Endothelial cell of umbilical vein (primary cell): ENCODE measurements around the gene GNB1. TPM values are rescaled to one million over a fixed set of nuclear protein-coding genes. Genes with fewer than 3 reads are reported as not detected.

Experiments used
- BruUV-seq: library from RNA; stranded (reverse); fragments of 400-500 nt; replicated peaks from 2 replicates; lab custom pipeline; 2021; lab: Mats Ljungman, UMichigan
- CTCF ChIA-PET: fragments of 300-600, 350-600 bp; sonication (Branson Sonifier 250); formaldehyde crosslinking; loops from one replicate; lab custom pipeline; 2021; ENCODE audit warnings: antibody characterized with exemption, inconsistent platforms; lab: Charles Lee
- POLR2A ChIA-PET: fragments of 300-600, 350-600 bp; sonication (Branson Sonifier 250); formaldehyde crosslinking; loops from one replicate; lab custom pipeline; 2021; ENCODE audit warnings: antibody characterized with exemption, inconsistent platforms; lab: Charles Lee
- DNase-seq: peaks from one replicate; pipeline ENCODE4 v3.0.0-alpha.2; 2011; ENCODE audit warnings: low read depth, low spot score
- FAIRE-seq: peaks from 2 replicates; lab custom pipeline; 2011; peaks lifted over from hg19 to GRCh38; lab: Jason Lieb, UNC
- H2AFZ ChIP-seq: 2 replicates; pipeline ENCODE4 v1.6.0; 2012; ENCODE audit warnings: low read depth, low read length, control low read depth, inconsistent platforms
- H3K27ac ChIP-seq: 2 replicates; pipeline ENCODE4 v1.5.1; 2011; ENCODE audit warnings: low read depth, mild to moderate bottlenecking, control low read depth, low read length, moderate library complexity; ENCODE audit not compliant: insufficient read depth
- H3K27me3 ChIP-seq, 2 experiments: 2 replicates each; pipeline versions ENCODE4 v1.6.0 to v1.6.1; 2011; ENCODE audit warnings: low read length in 2 of 2, mixed read lengths in 1 of 2; ENCODE audit not compliant: control insufficient read depth in 2 of 2, insufficient read depth in 2 of 2
- H3K36me3 ChIP-seq, 2 experiments: 2 replicates in 1 of 2; 3 replicates in 1 of 2; pipeline ENCODE4 v1.5.1; 2011; ENCODE audit warnings: low read length in 2 of 2, mild to moderate bottlenecking in 1 of 2, moderate library complexity in 1 of 2; ENCODE audit not compliant: control insufficient read depth in 2 of 2, insufficient read depth in 2 of 2; ENCODE audit errors: extremely low read depth in 1 of 2
- H3K4me1 ChIP-seq: 3 replicates; pipeline ENCODE4 v1.5.1; 2011; ENCODE audit warnings: mild to moderate bottlenecking, low read length; ENCODE audit not compliant: control insufficient read depth, insufficient read depth; ENCODE audit errors: extremely low read depth
- H3K4me2 ChIP-seq: 2 replicates; pipeline ENCODE4 v1.6.1; 2011; ENCODE audit warnings: low read length, control low read depth, mixed read lengths; ENCODE audit not compliant: insufficient read depth
- H3K4me3 ChIP-seq, 3 experiments: fragments of 200-600 bp in 1 of 3; sonication (generic), shearing (Covaris generic) in 1 of 3; replicated peaks in 1 of 3; 2 replicates each; pipeline ENCODE4 v1.5.1; 2011 to 2016; ENCODE audit warnings: control low read depth in 3 of 3, low read length in 3 of 3, mild to moderate bottlenecking in 2 of 3, inconsistent platforms in 1 of 3, low read depth in 1 of 3, moderate library complexity in 1 of 3; ENCODE audit not compliant: insufficient read depth in 1 of 3
- H3K79me2 ChIP-seq: 2 replicates; pipeline ENCODE4 v1.6.0; 2012; ENCODE audit warnings: low read length, inconsistent platforms; ENCODE audit not compliant: control insufficient read depth, insufficient read depth
- H3K9ac ChIP-seq: replicated peaks from 2 replicates; pipeline ENCODE3; 2011; ENCODE audit warnings: low read length, control low read depth; ENCODE audit not compliant: insufficient read depth; ENCODE audit errors: extremely low read depth
- H3K9me1 ChIP-seq: replicated peaks from 3 replicates; pipeline ENCODE4 v1.6.0; 2011; ENCODE audit warnings: mild to moderate bottlenecking, low read length; ENCODE audit not compliant: control insufficient read depth, insufficient read depth; ENCODE audit errors: extremely low read depth
- H3K9me3 ChIP-seq: replicated peaks from 2 replicates; pipeline ENCODE4 v1.5.1; 2012; ENCODE audit warnings: low read length, inconsistent platforms; ENCODE audit not compliant: control insufficient read depth, insufficient read depth
- H4K20me1 ChIP-seq: replicated peaks from 2 replicates; pipeline ENCODE3; 2011; ENCODE audit warnings: mild to moderate bottlenecking, low read length; ENCODE audit not compliant: control insufficient read depth, insufficient read depth; ENCODE audit errors: extremely low read depth
- EZH2 ChIP-seq: IDR thresholded peaks from 2 replicates; pipeline ENCODE4 v1.6.1; 2012; ENCODE audit warnings: borderline replicate concordance, low read depth, mild to moderate bottlenecking, moderate library complexity, low read length, inconsistent platforms; ENCODE audit not compliant: severe bottlenecking
- FOS ChIP-seq: IDR thresholded peaks from 2 replicates; pipeline ENCODE4 v1.6.1; 2011; ENCODE audit warnings: mild to moderate bottlenecking, low read length, moderate library complexity, borderline replicate concordance; ENCODE audit not compliant: insufficient read depth
- JUN ChIP-seq: IDR thresholded peaks from 2 replicates; pipeline ENCODE4 v1.6.1; 2011; ENCODE audit warnings: borderline replicate concordance, low read depth; ENCODE audit not compliant: insufficient read length, insufficient read depth
- MAX ChIP-seq: IDR thresholded peaks from 2 replicates; pipeline ENCODE4 v1.6.1; 2011; ENCODE audit not compliant: insufficient read depth, insufficient read length
- POLR2A ChIP-seq: IDR thresholded peaks from 2 replicates; pipeline ENCODE4 v1.6.1; 2012; ENCODE audit warnings: low read depth, mild to moderate bottlenecking, control low read depth, low read length
- POLR2AphosphoS5 ChIP-seq: IDR thresholded peaks from 2 replicates; pipeline ENCODE4 v1.6.1; 2012; ENCODE audit warnings: low read depth, mild to moderate bottlenecking, control low read depth, low read length, moderate library complexity; ENCODE audit not compliant: insufficient read depth
- dilution Hi-C: fragments of 300-500 bp; cut with MboI; formaldehyde crosslinking; loops from one replicate; pipeline ENCODE4 v1.15.0; 2019; ENCODE audit warnings: low sequenced_read_pairs; ENCODE audit not compliant: extremely low pct_ligation_motif_present
- intact Hi-C: fragments of 100-400 bp; cut with micrococcal nuclease; formaldehyde crosslinking; loops from one replicate; pipeline ENCODE4 v1.10.0; 2022
- polyA plus RNA-seq, 4 experiments: library from polyadenylated mRNA; depleted of rRNA in 3 of 4; stranded (reverse) in 3 of 4; unstranded in 1 of 4; fragments of >200 nt; gene quantifications; 2 replicates each; pipeline versions ENCODE4 v1.2.1 to v1.2.3, GENCODE V29; 2011 to 2012; ENCODE audit warnings: missing spikeins in 1 of 4
- total RNA-seq: library from RNA; stranded (reverse); gene quantifications from 2 replicates; pipeline ENCODE4 v1.2.3, GENCODE V29; 2021

The GNB1 gene
- total and polyA plus RNA-seq, 2 donors (not counting 3 experiments of a cell fraction or from before 2014, with no cell fraction given), result 501 to 529 TPM

DNA sequence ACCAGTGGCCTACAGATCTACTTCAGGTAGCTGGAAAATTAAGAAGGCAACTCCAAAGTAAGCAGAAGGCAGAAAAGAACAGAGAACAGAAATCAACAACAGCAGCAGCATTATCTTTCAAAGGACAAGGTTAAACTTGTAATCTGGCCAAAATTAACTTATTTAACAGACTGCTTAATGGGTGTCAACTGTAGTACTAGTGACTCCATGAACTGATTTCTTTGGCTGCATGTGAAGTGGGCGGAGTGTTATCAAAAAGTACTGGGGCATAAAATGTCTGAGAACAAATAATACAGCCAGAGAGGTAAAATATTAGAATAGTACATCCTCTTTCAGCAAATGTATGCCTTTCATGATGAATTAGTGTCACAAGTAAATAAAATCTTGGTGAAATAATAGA lies 88.0 kb downstream of the GNB1 start:
- no peak overlapping the region for H3K4me3 ChIP-seq
- no peak overlapping the region for H3K4me2 ChIP-seq
- H3K4me1 ChIP-seq, result no peaks in the 10 kb centered on the region
- intact Hi-C loops, result no loop called here
- ChIA-PET CTCF (interaction anchor here (1.7 kb wide), 1 partner anchor 103 kb away, joined by 8 read pairs; no protein-coding TSS in a partner anchor), POLR2A (no interaction called here)
- no peak overlapping the region for H3K9ac ChIP-seq
- TF ChIP-seq JUN (no peak), EZH2 (no peak), FOS (no peak), MAX (no peak), POLR2A (no peak)
- dilution Hi-C loops, result no loop called here
- no peak overlapping the region for H2AFZ ChIP-seq
- DNase-seq (no peak), FAIRE-seq (no peak)
- peaks cover 5% of the 10 kb centered on the region for H4K20me1 ChIP-seq
- H3K27me3 ChIP-seq, result no peaks in the 10 kb centered on the region
- no TSS peak for BruUV-seq
- H3K36me3 ChIP-seq, result peaks cover 22 to 41% of the 10 kb centered on the region in 2 experiments
- no peak overlapping the region for H3K27ac ChIP-seq
- no peaks in the 10 kb centered on the region for H3K9me1 ChIP-seq
- H3K9me3 ChIP-seq, result no peaks in the 10 kb centered on the region
- peaks cover 57% of the 10 kb centered on the region for H3K79me2 ChIP-seq

DNA sequence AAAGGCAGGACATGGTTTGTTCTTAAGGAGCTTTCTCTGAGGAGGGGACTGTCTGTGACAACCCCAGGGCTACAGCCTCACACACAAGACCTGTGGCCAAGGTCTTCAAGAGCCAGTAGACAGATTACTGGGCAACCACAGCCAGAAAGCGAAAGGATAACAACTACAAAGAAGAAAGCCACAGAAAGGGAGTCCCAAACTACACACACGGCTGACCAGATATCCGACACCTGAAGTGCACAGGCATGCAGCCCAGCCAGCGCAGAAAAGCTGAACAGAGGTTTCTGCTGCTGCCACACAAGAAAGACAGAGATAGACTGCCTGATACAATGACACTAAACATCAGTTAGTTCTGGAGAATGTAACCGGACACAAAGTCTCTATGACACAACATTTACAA lies 91.2 kb downstream of the GNB1 start:
- no peak overlapping the region for H3K27ac ChIP-seq
- TF ChIP-seq POLR2AphosphoS5, result no peak
- POLR2A ChIA-PET, result no interaction called here
- H3K9ac ChIP-seq, result no peak overlapping the region
- no TSS peak for BruUV-seq
- H3K36me3 ChIP-seq, result peaks cover 32 to 51% of the 10 kb centered on the region in 2 experiments
- H3K27me3 ChIP-seq, result no peaks in the 10 kb centered on the region
- intact Hi-C loops, result no loop called here
- H3K4me3 ChIP-seq, result no peak overlapping the region
- CTCF ChIA-PET, result no interaction called here
- DNase-seq (no peak), FAIRE-seq (no peak)
- H3K9me3 ChIP-seq, result no peaks in the 10 kb centered on the region
- dilution Hi-C loops, result no loop called here
- H3K4me2 ChIP-seq, result no peak overlapping the region
- peaks cover 71% of the 10 kb centered on the region for H3K79me2 ChIP-seq
- H3K9me1 ChIP-seq, result no peaks in the 10 kb centered on the region
- no peak overlapping the region for H2AFZ ChIP-seq
- H3K4me1 ChIP-seq, result no peaks in the 10 kb centered on the region
- H4K20me1 ChIP-seq, result peaks cover 5% of the 10 kb centered on the region
